ENCODE results near the gene EPSTI1. TPM values are rescaled to one million over a fixed set of nuclear protein-coding genes. Genes with fewer than 3 reads are reported as not detected.

Gene EPSTI1
- total and polyA plus RNA-seq, 4 donors, result 3.7 to 20.1 (median 15.2) TPM

DNA sequence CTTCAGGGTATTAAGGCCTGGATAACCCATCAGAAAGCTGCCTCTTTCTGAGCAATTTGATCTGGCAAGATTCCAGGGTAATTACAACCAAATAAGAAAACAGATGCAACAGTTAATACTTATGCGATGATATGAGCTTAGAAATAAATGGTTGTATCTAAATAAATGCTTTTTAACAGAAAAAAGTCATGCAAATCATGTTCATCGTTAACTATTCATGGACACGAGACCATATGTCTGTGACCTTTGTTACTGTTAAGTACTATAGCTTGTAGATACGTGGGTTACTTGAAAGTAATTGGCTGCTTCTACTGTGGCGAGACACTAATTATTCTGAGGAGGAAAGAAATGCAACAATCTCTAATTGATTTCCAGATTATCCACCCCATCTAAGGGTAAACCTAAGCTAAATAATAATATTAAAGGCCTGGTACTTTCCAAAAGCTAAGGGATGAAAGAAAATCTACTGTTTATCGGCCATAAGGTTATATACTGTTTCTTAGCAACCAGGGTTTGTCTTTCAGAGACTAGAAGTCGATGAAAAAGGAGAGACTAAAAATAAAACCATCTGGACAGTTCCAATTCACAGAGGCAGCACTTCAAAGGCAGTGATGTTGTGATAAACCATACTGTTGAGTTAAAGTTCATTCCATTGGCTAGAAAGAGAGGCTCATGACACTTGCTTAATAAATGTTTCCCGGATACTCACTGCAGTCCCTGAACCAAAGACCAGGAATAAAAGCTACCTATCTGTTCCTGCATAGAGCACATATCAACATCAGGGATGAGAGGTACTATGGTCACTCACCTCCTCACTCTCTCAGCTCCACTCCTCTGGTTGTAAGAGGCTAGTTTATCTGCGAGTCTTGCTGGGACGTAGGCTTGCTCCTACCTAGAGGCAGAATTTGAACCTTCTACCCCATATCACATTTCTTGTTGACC, 1.5 kb downstream of the EPSTI1 start:
- Histone ChIP-seq H3K36me3 (ENCODE audit: control insufficient read depth in 4 of 4, insufficient read depth in 4 of 4, low read length in 4 of 4) (no peaks in the 10 kb centered on the region), H3K9me3 (ENCODE audit: control insufficient read depth in 4 of 4, insufficient read depth in 3 of 4, low read length in 3 of 4) (no peaks in the 10 kb centered on the region), H3K9ac (ENCODE audit: insufficient read depth in 1 of 2, low read length in 2 of 2) (peak overlapping the region; percentile 3 to 74), H3K4me1 (ENCODE audit: control insufficient read depth in 5 of 5, insufficient read depth in 5 of 5, low read length in 5 of 5) (peaks cover 0 to 33% (median 4%) of the 10 kb centered on the region in 5 donors), H3K27ac (ENCODE audit: low read depth in 1 of 2, low read length in 1 of 2) (peak overlapping the region in 1 of 2 donors; percentile 26), H3K27me3 (ENCODE audit: control insufficient read depth in 3 of 3, insufficient read depth in 3 of 3, low read length in 2 of 3) (no peaks in the 10 kb centered on the region), H3K4me3 (no peak overlapping the region)
- ATAC-seq (ENCODE audit: insufficient read depth, low FRiP score) (no peak), DNase-seq (peak; percentile 36 to 94 (median 92))
- TF ChIP-seq, protein P1, sequence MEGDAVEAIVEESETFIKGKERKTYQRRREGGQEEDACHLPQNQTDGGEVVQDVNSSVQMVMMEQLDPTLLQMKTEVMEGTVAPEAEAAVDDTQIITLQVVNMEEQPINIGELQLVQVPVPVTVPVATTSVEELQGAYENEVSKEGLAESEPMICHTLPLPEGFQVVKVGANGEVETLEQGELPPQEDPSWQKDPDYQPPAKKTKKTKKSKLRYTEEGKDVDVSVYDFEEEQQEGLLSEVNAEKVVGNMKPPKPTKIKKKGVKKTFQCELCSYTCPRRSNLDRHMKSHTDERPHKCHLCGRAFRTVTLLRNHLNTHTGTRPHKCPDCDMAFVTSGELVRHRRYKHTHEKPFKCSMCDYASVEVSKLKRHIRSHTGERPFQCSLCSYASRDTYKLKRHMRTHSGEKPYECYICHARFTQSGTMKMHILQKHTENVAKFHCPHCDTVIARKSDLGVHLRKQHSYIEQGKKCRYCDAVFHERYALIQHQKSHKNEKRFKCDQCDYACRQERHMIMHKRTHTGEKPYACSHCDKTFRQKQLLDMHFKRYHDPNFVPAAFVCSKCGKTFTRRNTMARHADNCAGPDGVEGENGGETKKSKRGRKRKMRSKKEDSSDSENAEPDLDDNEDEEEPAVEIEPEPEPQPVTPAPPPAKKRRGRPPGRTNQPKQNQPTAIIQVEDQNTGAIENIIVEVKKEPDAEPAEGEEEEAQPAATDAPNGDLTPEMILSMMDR (IDR thresholded peaks at IDR 0.05; ENCODE audit: control extremely low read depth, extremely low read depth), result no peak
- 52 to 57% methylated on average over 10 of the region's 10 CpGs for WGBS, 2 donors

DNA sequence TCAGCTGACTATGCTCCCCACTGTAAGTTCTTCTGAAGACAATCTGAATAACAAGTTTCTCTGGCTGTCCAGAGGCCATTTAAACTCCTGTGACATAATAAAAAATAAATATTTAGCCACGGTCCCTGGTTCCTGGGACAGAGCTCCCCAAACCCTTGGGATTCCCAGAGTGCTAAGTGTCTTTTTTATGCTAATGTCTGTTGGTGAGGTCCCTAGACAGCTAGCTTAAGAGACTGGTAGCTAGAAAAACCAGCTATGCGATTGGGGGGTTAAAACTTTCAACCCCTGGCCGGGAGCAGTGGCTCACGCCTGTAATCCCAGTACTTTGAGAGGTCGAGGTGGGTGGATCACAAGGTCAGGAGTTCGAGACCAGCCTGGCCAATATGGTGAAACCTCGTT, 5.9 kb downstream of the EPSTI1 start:
- Histone ChIP-seq H3K27ac (ENCODE audit: low read depth in 1 of 2, low read length in 1 of 2) (no peak overlapping the region), H3K4me3 (no peak overlapping the region), H3K9ac (ENCODE audit: insufficient read depth in 1 of 2, low read length in 2 of 2) (no peak overlapping the region), H3K36me3 (ENCODE audit: control insufficient read depth in 4 of 4, insufficient read depth in 4 of 4, low read length in 4 of 4) (no peaks in the 10 kb centered on the region), H3K9me3 (ENCODE audit: control insufficient read depth in 4 of 4, insufficient read depth in 3 of 4, low read length in 3 of 4) (no peaks in the 10 kb centered on the region), H3K4me1 (ENCODE audit: control insufficient read depth in 5 of 5, insufficient read depth in 5 of 5, low read length in 5 of 5) (peaks cover 0 to 20% (median 4%) of the 10 kb centered on the region in 5 donors), H3K27me3 (ENCODE audit: control insufficient read depth in 3 of 3, insufficient read depth in 3 of 3, low read length in 2 of 3) (no peaks in the 10 kb centered on the region)
- ATAC-seq (ENCODE audit: insufficient read depth, low FRiP score) (no peak), DNase-seq (no peak)
- TF ChIP-seq, protein P1 (IDR thresholded peaks at IDR 0.05; ENCODE audit: control extremely low read depth, extremely low read depth), result no peak
- WGBS, 2 donors, result 81 to 86% methylated on average over 7 of the region's 7 CpGs

- H3K9ac ChIP-seq (ENCODE audit: insufficient read depth in 1 of 2, low read length in 2 of 2), result no peak overlapping the region
- TF ChIP-seq, protein P1 (IDR thresholded peaks at IDR 0.05; ENCODE audit: control extremely low read depth, extremely low read depth), result no peak
- DNase-seq, result peak in 1 of 3 donors; percentile 65
Observed at GRCh38 chr13:42985312-42986175, 6.5 kb downstream of the EPSTI1 start.

More at GRCh38 chr13:42985312-42986175, 6.5 kb downstream of the EPSTI1 start:
- H3K27ac ChIP-seq (ENCODE audit: low read depth in 1 of 2, low read length in 1 of 2), result no peak overlapping the region
- no peaks in the 10 kb centered on the region for H3K9me3 ChIP-seq (ENCODE audit: control insufficient read depth in 4 of 4, insufficient read depth in 3 of 4, low read length in 3 of 4)
- peaks cover 0 to 14% (median 4%) of the 10 kb centered on the region in 5 donors for H3K4me1 ChIP-seq (ENCODE audit: control insufficient read depth in 5 of 5, insufficient read depth in 5 of 5, low read length in 5 of 5)
- peak; percentile 44 for ATAC-seq (ENCODE audit: insufficient read depth, low FRiP score)
- no peaks in the 10 kb centered on the region for H3K27me3 ChIP-seq (ENCODE audit: control insufficient read depth in 3 of 3, insufficient read depth in 3 of 3, low read length in 2 of 3)
- H3K4me3 ChIP-seq, result no peak overlapping the region
- H3K36me3 ChIP-seq (ENCODE audit: control insufficient read depth in 4 of 4, insufficient read depth in 4 of 4, low read length in 4 of 4), result no peaks in the 10 kb centered on the region
- 85 to 89% methylated on average over 8 of the region's 8 CpGs for WGBS, 2 donors

Measured in lung (tissue), 12 donors.